ENCODE results near the gene MAN2A1.

GRCh38 chr5:109660301-109660700, 29.4 kb upstream of the MAN2A1 start:
- TF ChIP-seq POLR2A (IDR thresholded peaks at IDR 0.05; ENCODE audit: low read depth, low read length): no peak
- TF ChIP-seq POLR2AphosphoS5 (IDR thresholded peaks at IDR 0.05; ENCODE audit: low read depth, low read length): no peak
- no peak for TF ChIP-seq TAF1 (IDR thresholded peaks at IDR 0.05; ENCODE audit: low read depth, low read length)
- TF ChIP-seq PAX5 (IDR thresholded peaks at IDR 0.05; ENCODE audit: insufficient read depth, low read length, severe bottlenecking): no peak

All from GM12891 (cell line).